ENCODE data around the gene EIF2A. TPM values are rescaled to one million over a fixed set of nuclear protein-coding genes. Genes with fewer than 3 reads are reported as not detected.

The EIF2A gene
- total RNA-seq, 4 donors from 2014 or later, result 142 to 195 (median 168) TPM

DNA sequence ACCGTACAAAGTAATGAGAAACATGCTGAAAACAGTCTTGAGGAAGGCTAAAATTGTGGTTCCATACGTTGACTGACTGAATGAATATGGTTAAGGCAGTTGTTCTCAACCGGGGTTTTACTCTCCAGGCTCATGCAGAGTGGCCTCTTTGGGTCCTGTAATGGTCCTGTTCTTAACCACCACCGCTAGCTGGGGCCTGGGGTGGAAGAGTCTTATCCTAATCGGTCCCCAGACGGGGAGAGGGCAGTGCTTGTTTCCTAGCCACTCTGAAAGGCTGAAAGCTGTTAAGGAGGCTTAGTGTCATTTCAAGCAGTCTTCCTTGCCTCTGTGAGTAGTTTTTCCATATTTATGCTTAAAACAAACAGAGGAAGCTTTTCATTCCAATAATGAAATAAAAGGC is 88.5 kb downstream of the EIF2A start:
- TF ChIP-seq, protein P1, sequence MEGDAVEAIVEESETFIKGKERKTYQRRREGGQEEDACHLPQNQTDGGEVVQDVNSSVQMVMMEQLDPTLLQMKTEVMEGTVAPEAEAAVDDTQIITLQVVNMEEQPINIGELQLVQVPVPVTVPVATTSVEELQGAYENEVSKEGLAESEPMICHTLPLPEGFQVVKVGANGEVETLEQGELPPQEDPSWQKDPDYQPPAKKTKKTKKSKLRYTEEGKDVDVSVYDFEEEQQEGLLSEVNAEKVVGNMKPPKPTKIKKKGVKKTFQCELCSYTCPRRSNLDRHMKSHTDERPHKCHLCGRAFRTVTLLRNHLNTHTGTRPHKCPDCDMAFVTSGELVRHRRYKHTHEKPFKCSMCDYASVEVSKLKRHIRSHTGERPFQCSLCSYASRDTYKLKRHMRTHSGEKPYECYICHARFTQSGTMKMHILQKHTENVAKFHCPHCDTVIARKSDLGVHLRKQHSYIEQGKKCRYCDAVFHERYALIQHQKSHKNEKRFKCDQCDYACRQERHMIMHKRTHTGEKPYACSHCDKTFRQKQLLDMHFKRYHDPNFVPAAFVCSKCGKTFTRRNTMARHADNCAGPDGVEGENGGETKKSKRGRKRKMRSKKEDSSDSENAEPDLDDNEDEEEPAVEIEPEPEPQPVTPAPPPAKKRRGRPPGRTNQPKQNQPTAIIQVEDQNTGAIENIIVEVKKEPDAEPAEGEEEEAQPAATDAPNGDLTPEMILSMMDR (IDR thresholded peaks at IDR 0.05; ENCODE audit: low read depth), result no peak

DNA sequence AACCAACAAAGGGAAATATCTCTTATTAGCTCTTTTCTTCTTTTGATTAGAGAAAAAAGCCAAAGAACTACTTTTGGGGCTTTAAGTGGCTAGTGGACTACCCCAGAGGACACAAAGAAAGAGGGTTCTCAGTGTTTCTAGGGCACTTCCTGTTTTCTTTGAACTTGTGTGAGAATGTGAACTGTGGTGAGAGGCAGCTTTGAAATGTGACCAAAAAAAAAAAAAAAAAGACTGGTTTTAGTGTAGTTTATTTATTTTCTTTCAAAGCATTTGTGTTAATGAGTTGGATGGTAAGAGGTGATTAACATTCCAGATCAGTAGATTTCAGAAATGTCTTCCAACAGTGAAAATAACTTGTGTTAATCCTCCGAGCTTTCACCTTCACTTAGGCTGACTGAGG is 88.9 kb downstream of the EIF2A start:
- TF ChIP-seq, protein P1 (IDR thresholded peaks at IDR 0.05; ENCODE audit: low read depth), result no peak

Other genes with a start within 250 kb of the EIF2A start
- gene TSC22D2, start 138.5 kb upstream of the EIF2A start, total RNA-seq, result 10 to 100 TPM; 11.2 to 36.5 (median 18.0) TPM
- 100 to 1,000 TPM; 106 to 198 (median 175) TPM for gene SERP1, start 291 bp upstream of the EIF2A start, total RNA-seq
- 100 to 1,000 TPM in 2 of 4 donors, 10 to 100 TPM in 2; 66.9 to 207 (median 92.8) TPM for gene SELENOT, start 56.5 kb downstream of the EIF2A start, total RNA-seq
- not detected for gene ERICH6, start 157.1 kb downstream of the EIF2A start, total RNA-seq
- 10 to 100 TPM; 25.3 to 37.9 (median 28.0) TPM for gene SIAH2, start 216.4 kb downstream of the EIF2A start, total RNA-seq

All from subcutaneous adipose tissue (tissue), 4 donors.